ENCODE results near the gene MCTP2.

DNA sequence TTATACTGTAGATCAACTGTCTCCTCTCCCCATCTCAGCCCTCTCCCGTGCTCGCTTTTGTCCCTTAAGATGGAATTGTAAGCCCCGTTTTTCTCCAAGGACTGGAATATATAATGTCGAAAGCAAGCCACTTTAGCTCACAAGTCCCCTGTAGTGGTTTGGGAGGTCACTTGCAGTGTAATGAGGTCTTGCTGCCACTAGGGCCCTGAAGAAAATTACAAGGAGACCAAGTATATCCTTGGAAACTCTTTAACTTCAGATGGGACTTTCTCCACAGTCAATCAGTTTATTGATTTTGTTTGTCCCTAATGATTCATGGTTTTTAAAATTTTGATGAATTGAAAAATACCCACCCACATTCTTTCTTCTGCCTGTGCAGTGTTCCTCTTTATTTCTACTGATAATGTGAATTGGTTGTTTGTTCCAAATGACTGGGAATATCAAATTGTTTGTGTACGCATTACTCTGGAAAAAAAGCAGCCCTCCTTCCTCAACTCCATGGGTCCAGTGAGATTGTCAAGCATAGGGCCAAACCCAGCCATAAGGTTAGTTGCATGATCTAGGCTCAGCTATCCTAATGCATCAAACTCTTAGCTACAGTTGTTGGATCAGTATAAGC, 294.8 kb downstream of the MCTP2 start:
- TF ChIP-seq, protein P1, sequence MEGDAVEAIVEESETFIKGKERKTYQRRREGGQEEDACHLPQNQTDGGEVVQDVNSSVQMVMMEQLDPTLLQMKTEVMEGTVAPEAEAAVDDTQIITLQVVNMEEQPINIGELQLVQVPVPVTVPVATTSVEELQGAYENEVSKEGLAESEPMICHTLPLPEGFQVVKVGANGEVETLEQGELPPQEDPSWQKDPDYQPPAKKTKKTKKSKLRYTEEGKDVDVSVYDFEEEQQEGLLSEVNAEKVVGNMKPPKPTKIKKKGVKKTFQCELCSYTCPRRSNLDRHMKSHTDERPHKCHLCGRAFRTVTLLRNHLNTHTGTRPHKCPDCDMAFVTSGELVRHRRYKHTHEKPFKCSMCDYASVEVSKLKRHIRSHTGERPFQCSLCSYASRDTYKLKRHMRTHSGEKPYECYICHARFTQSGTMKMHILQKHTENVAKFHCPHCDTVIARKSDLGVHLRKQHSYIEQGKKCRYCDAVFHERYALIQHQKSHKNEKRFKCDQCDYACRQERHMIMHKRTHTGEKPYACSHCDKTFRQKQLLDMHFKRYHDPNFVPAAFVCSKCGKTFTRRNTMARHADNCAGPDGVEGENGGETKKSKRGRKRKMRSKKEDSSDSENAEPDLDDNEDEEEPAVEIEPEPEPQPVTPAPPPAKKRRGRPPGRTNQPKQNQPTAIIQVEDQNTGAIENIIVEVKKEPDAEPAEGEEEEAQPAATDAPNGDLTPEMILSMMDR (IDR thresholded peaks at IDR 0.05; ENCODE audit: low read depth, low read length, poor library complexity, severe bottlenecking) = peak; percentile 65
- no peak for TF ChIP-seq EZH2phosphoT487 (IDR thresholded peaks at IDR 0.05; ENCODE audit: borderline replicate concordance, low read length)

Data from DOHH2 (cell line).